Activated naive CD4-positive, alpha-beta T cell treated with anti-CD3 and anti-CD28 coated beads, Interleukin-2, amount 50 U/mL, for 72 hours (primary cell): ENCODE data around the gene ADARB2. TPM values are rescaled to one million over a fixed set of nuclear protein-coding genes. Genes with fewer than 3 reads are reported as not detected.
A peak's percentile ranks its signal among the peaks of the same experiment; 100 is the strongest.
"Not testable (repeated sequence)": the region's sequence is repeated elsewhere in the genome, so short reads cannot be mapped to it uniquely, and the experiment has no call there.

Source experiments
- ATAC-seq, 2 donors: fragments of 150-1000 bp; cut with Tn5 transposase; 2 replicates each; pipeline ENCODE4 v1.10.0; 2021; ENCODE audit warnings: mild to moderate bottlenecking in 2 of 2, moderate library complexity in 2 of 2
- DNase-seq, 2 donors: peaks; one replicate each; pipeline ENCODE4 v3.0.0; 2021 to 2022; ENCODE audit warnings: low spot score in 2 of 2
- H3K27ac Mint-ChIP-seq, 2 donors: one replicate each; pipeline ENCODE4 v1.8.0; 2022; ENCODE audit warnings: mild to moderate bottlenecking in 2 of 2, mixed read lengths in 2 of 2
- H3K36me3 Mint-ChIP-seq, 2 donors: one replicate each; pipeline ENCODE4 v1.8.0; 2022; ENCODE audit warnings: mixed read lengths in 2 of 2
- H3K9me3 Mint-ChIP-seq, 2 donors: one replicate each; pipeline ENCODE4 v1.8.0; 2022; ENCODE audit warnings: mixed read lengths in 2 of 2
- total RNA-seq, 2 donors: library from RNA; stranded (reverse); gene quantifications; one replicate each; pipeline ENCODE4 v1.2.3, GENCODE V29; 2022

ADARB2 gene
- total RNA-seq, 2 donors from 2014 or later: 0.27 TPM; not detected in 1

DNA sequence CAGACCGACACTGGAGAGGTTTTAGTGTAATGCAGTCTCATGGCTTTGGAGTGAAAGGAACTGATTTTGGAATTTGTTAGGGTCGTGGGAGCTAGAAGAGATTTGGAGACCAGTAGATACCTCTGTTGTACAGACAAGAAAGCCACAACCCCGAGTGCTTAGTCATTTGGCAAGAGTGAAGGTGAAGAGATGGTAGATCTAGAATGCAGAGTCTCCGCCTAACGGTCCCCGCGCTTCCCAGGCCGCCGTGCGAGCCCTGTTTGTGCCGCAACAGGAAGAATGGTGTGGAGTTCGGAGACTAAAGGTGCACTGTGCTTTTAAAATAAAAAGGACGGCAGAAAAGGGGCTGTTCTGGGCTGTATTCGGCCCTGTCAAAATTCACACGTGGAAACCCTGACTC, 186.7 kb downstream of the ADARB2 start:
- no peak overlapping the region for H3K27ac Mint-ChIP-seq
- no peak for DNase-seq

DNA sequence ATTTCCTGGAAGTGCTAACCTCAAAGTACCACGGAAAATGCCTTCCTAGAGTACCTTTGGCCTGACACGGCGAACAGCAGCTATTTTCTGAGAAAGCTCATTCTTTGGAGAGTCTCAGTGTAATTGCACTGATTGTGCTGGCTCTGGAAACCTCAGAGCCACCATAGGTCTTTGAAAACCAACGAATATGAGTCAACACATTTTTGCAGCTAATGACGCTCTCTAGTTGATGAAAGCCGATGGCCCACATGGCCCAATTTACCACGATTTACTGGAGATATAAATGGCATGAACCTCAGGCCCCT, 187.1 kb downstream of the ADARB2 start:
- H3K9me3 Mint-ChIP-seq: peaks cover 6% of the 10 kb centered on the region in 2 donors
- ATAC-seq (no peak), DNase-seq (no peak)
- H3K27ac Mint-ChIP-seq: no peak overlapping the region
- no peaks in the 10 kb centered on the region for H3K36me3 Mint-ChIP-seq

More for the DNA sequence above, 186.7 kb downstream of the ADARB2 start:
- ATAC-seq: no peak
- peaks cover 6% of the 10 kb centered on the region in 2 donors for H3K9me3 Mint-ChIP-seq
- no peaks in the 10 kb centered on the region for H3K36me3 Mint-ChIP-seq

GRCh38 chr10:1549591-1550290, 187.6 kb downstream of the ADARB2 start:
- DNase-seq: no peak
- Mint-ChIP-seq H3K27ac (no peak overlapping the region), H3K9me3 (peaks cover 6% of the 10 kb centered on the region in 2 donors), H3K36me3 (no peaks in the 10 kb centered on the region)
- no peak for ATAC-seq

DNA sequence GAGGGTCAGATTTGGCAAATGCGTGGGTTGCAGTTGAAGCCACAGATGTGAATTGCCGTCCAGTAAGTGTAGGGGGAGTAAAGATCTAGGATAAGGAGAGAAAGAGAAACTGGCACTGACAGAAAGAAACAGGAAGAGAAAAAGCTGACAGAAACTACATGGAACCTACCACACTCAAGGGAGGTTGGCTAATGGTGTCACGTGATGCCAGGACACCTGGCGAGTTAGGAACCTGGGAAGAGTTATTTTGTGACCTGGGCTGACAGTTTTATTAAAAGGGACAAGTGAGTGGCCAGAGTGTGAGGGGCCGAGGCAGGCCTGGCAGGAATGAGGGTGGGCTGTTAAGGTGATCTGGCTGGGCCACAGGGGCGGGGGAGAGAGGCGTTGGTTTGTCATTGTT, 188.7 kb downstream of the ADARB2 start:
- no peak for DNase-seq
- no peaks in the 10 kb centered on the region for H3K36me3 Mint-ChIP-seq
- H3K9me3 Mint-ChIP-seq: peaks cover 6% of the 10 kb centered on the region in 2 donors
- no peak for ATAC-seq
- H3K27ac Mint-ChIP-seq: peak overlapping the region in 1 of 2 donors; percentile 46

DNA sequence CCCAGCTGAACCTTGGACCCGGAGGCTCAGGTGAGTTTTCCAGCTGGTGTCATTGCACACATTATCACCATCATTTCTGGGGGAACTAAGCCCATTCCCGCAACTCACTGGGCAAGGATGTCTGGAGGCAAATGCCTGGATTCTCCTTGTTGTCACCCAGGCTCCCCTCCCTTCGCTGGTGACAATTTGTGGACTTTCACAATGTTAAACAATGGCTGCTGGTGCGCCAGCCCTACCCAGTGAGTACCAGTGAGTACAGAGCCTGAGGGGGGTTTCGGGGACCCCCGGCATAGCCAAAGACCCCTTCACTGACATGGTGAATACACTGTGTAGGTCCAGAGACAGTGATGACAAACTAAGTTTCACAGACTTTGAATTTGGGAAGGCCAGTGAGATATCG, 189.2 kb downstream of the ADARB2 start:
- H3K9me3 Mint-ChIP-seq: peaks cover 6% of the 10 kb centered on the region in 2 donors
- peak in 1 of 2 donors; percentile 2 for DNase-seq
- no peak overlapping the region for H3K27ac Mint-ChIP-seq
- H3K36me3 Mint-ChIP-seq: no peaks in the 10 kb centered on the region
- ATAC-seq: no peak

DNA sequence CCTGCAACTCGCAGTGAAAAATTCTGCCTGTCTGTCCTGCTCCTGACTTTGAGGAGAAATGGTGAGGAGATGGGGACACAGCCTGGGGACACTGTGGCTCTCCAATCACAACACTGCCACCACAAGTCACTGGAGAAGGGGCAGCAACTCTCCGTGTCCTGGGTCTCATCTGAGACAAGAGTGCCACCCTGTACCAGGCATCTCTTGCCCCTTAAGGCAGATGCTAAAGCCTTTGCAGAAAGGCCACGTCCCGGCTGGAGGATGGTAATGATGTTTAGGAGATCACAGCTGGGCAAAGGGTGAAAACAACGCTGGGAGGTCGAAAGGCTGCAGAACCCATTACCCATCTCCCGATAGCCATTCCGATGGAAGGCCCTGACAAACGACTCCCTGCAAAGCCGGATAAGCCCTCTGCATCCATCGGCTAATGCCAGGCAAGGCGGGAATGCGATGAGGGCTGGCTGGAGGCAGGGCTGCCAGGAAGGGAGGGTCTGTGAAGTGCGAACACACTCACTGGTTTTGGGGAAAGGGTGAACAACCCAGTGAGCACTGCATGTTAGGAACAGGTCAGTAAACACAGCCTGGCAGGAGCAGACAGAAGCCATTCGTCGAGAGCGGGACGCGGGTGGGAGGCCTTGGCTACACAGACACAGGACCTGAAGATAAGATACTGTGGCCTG, 190.8 kb downstream of the ADARB2 start:
- ATAC-seq (no peak), DNase-seq (peak in 1 of 2 donors; percentile 47)
- no peak overlapping the region for H3K27ac Mint-ChIP-seq
- H3K9me3 Mint-ChIP-seq: peaks cover 6% of the 10 kb centered on the region in 2 donors
- no peaks in the 10 kb centered on the region for H3K36me3 Mint-ChIP-seq

DNA sequence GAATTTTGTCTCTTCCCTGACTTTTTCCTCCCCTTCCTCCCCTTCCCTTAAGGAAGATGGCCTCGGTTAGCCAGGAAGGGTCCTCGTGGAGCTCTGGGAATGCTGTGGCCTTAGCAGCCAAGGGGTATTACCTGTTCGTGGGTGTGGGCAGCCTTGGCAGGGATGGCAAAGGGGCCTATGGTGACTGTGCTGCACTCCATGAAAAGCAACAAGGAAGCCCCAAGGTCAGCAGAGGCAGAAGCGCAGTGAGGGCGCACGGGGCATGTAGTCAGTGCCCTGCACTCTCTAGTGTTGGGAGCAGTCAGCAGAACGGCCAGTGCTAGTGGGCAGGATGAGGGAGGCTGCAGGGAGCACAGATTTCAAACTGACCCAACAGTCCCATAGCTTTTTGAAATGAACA, 191.8 kb downstream of the ADARB2 start:
- DNase-seq (no peak), ATAC-seq (no peak)
- Mint-ChIP-seq H3K36me3 (no peaks in the 10 kb centered on the region), H3K9me3 (peaks cover 6% of the 10 kb centered on the region in 2 donors), H3K27ac (peak overlapping the region in 1 of 2 donors; percentile 57)

DNA sequence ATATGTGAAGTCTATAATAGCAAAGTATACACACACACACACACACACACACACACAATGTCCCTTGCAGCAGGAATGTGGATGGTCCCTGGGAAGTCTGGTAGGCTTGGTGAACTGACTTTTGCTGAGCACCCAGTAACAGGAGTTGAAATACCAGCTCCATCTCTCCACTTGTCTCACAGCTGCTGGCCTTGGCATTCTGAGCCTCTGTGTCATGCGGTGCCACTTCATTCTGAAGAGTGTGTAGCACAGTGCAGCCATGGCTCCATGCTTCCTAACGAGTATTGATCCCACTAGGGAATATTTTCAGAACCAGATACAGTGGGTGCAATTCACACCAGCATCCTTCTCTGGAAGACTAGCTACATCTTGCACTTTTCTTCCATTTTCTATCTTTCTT, 192.4 kb downstream of the ADARB2 start:
- H3K9me3 Mint-ChIP-seq: peaks cover 6% of the 10 kb centered on the region in 2 donors
- no peak for DNase-seq
- ATAC-seq: no peak
- H3K36me3 Mint-ChIP-seq: no peaks in the 10 kb centered on the region
- H3K27ac Mint-ChIP-seq: no peak overlapping the region

GRCh38 chr10:1544209-1544673, 193.1 kb downstream of the ADARB2 start:
- Mint-ChIP-seq H3K27ac (no peak overlapping the region), H3K36me3 (no peaks in the 10 kb centered on the region), H3K9me3 (peaks cover 6% of the 10 kb centered on the region in 2 donors)
- DNase-seq: peak in 1 of 2 donors; percentile 26
- no peak for ATAC-seq

DNA sequence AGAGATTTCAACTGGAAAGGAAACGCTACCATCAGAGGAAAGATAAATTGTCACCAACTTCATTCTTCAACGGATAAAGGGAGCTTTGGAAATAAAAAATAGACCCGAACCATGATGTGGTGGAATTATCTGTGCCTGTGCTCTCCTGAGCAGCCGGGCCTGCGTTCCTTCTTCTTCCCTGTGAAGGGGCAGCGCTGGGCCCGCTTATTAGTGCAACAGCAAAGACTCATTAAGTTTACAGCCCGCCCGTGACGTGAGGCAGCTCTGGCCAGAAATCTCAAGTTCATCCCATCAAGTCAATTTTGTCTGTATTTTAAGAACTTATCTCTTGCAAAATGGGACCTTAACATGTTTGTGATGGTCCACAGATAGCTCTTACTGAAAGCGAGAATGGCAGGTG, 193.7 kb downstream of the ADARB2 start:
- no peak for DNase-seq
- Mint-ChIP-seq H3K9me3 (peaks cover 5 to 6% of the 10 kb centered on the region in 2 donors), H3K27ac (no peak overlapping the region), H3K36me3 (no peaks in the 10 kb centered on the region)
- no peak for ATAC-seq

GRCh38 chr10:1542941-1543340, 194.4 kb downstream of the ADARB2 start:
- no peaks in the 10 kb centered on the region for H3K9me3 Mint-ChIP-seq
- ATAC-seq (no peak), DNase-seq (no peak)
- no peak overlapping the region for H3K27ac Mint-ChIP-seq
- no peaks in the 10 kb centered on the region for H3K36me3 Mint-ChIP-seq

DNA sequence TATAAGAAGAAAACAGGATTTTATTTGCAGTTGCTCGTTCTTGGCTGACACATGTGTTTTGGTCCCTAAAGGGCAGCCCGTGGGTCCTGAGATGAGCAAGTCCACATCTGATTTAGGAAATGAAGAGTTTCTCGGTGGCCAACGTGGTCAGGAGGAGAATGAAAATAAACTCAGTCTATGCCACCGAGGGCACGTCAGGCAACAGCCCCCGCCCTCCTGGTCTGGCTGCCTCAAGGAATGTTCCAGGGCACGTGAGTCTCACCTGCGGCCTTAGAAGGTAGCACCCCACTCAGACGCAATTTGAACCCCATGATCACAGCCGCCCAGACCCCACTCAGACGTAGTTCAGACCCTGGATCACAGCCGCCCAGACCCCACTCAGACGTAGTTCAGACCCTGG, 197.2 kb downstream of the ADARB2 start:
- Mint-ChIP-seq H3K27ac (no peak overlapping the region), H3K9me3 (no peaks in the 10 kb centered on the region), H3K36me3 (no peaks in the 10 kb centered on the region)
- DNase-seq (no peak), ATAC-seq (no peak)

- H3K9me3 Mint-ChIP-seq: no peaks in the 10 kb centered on the region
Measured at GRCh38 chr10:1539216-1539615, 198.1 kb downstream of the ADARB2 start.

DNA sequence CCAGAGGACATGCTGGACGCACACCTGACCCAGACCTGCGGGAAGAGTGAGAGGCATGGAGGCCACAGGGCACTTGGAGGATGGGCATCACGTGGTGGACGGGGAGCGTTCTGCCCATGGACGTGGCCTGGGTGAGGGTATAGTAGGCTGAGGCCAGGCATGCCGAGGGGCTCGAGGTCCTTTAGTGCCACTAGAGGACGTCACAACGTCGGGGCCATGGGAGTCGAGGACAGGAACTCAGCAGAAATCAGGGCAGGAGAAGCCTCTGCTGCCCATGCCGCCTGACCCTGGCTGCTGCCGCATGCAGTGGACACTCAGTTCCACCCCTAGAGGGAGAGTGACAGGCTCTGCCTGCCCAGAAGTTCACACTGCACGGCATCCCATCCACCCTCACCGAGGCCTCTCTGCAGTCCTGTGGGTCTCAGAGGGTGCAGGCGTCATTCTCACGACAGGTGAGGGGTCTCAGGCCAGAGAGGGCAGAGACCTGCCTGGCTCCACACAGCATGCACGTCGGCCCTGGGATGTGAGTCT, 198.7 kb downstream of the ADARB2 start:
- H3K9me3 Mint-ChIP-seq: no peaks in the 10 kb centered on the region
- H3K27ac Mint-ChIP-seq: no peak overlapping the region
- ATAC-seq: no peak

More at GRCh38 chr10:1539216-1539615, 198.1 kb downstream of the ADARB2 start:
- no peak for DNase-seq
- Mint-ChIP-seq H3K27ac (no peak overlapping the region), H3K36me3 (no peaks in the 10 kb centered on the region)
- no peak for ATAC-seq

DNA sequence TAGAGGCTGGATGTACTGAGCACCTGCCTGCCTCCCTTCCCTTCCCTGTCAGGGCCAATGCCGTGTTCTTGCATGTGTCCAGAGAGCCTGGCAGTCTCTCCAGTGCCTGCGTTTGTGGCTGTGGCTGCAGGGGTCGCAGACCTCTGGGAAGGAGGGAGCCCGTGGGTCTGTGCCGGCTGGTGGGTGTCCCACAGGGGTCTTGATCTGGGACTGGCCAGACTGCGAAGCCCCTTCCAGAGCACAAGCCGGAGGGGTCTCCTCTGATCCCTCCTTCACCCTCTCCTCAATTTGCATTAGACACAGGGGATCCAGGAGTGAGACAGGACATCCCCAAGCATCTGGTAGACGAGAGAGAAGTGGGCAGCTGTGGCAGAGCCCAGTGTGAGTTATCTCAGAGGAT, 199.2 kb downstream of the ADARB2 start:
- Mint-ChIP-seq H3K9me3 (no peaks in the 10 kb centered on the region), H3K27ac (no peak overlapping the region), H3K36me3 (no peaks in the 10 kb centered on the region)
- ATAC-seq: no peak
- no peak for DNase-seq

More for the DNA sequence above, 198.7 kb downstream of the ADARB2 start:
- H3K36me3 Mint-ChIP-seq: no peaks in the 10 kb centered on the region
- no peak for DNase-seq

DNA sequence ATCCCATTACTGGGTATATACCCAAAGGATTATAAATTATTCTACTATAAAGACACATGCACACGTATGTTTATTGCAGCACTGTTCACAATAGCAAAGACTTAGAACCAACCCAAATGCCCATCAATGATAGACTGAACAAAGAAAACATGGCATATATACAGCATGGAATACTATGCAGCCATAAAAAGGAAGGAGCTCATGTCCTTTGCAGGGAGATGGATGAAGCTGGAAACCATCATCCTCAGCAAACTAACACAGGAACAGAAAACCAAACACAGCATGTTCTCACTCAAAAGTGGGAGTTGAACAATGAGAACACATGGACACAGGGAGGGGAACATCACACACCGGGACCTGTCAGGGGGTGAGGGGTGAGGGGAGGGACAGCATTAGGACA, 199.9 kb downstream of the ADARB2 start:
- H3K36me3 Mint-ChIP-seq, H3K9me3 Mint-ChIP-seq, ATAC-seq, H3K27ac Mint-ChIP-seq, DNase-seq: not testable (repeated sequence)

- Mint-ChIP-seq H3K9me3 (no peaks in the 10 kb centered on the region), H3K36me3 (no peaks in the 10 kb centered on the region), H3K27ac (no peak overlapping the region)
- no peak for DNase-seq
- ATAC-seq: no peak
Measured at GRCh38 chr10:1536341-1536740, 201.0 kb downstream of the ADARB2 start.
